GM21717 (cell line): ENCODE measurements around the gene CEP78.
"Not testable (repeated sequence)": the region's sequence is repeated elsewhere in the genome, so short reads cannot be mapped to it uniquely, and the experiment has no call there.

ENCODE experiments used
- ATAC-seq: cut with Tn5 transposase; IDR thresholded peaks from one replicate; pipeline ENCODE4 v1.9.1; 2021; ENCODE audit warnings: mild to moderate bottlenecking, moderate library complexity; ENCODE audit not compliant: unreplicated experiment

CEP78 gene

GRCh38 chr9:78235256-78235761 is 566 bp upstream of the CEP78 start:
- ATAC-seq: no peak

GRCh38 chr9:78236551-78236910 is 656 bp downstream of the CEP78 start:
- ATAC-seq: peak; percentile 26

- no peak for ATAC-seq
Measured at GRCh38 chr9:78238046-78239038, 2.5 kb downstream of the CEP78 start.

- ATAC-seq: no peak
Measured at GRCh38 chr9:78239506-78239905, 3.6 kb downstream of the CEP78 start.

- ATAC-seq: no peak
Measured at GRCh38 chr9:78242041-78242440, 6.2 kb downstream of the CEP78 start.

- ATAC-seq: no peak
Measured at GRCh38 chr9:78243130-78243529, 7.3 kb downstream of the CEP78 start.

GRCh38 chr9:78245401-78245800 is 9.5 kb downstream of the CEP78 start:
- ATAC-seq: no peak

GRCh38 chr9:78248635-78249034 is 12.8 kb downstream of the CEP78 start:
- no peak for ATAC-seq

- ATAC-seq: no peak
Measured at GRCh38 chr9:78249542-78249941, 13.7 kb downstream of the CEP78 start.

GRCh38 chr9:78252616-78253015 is 16.7 kb downstream of the CEP78 start:
- ATAC-seq: no peak

GRCh38 chr9:78253285-78253684 is 17.4 kb downstream of the CEP78 start:
- no peak for ATAC-seq

- no peak for ATAC-seq
Measured at GRCh38 chr9:78261403-78262001, 25.6 kb downstream of the CEP78 start.

- ATAC-seq: no peak
Measured at GRCh38 chr9:78262655-78263054, 26.8 kb downstream of the CEP78 start.

GRCh38 chr9:78267889-78268288 is 32.0 kb downstream of the CEP78 start:
- no peak for ATAC-seq

GRCh38 chr9:78269784-78270183 is 33.9 kb downstream of the CEP78 start:
- ATAC-seq: no peak

- no peak for ATAC-seq
Measured at GRCh38 chr9:78272307-78272706, 36.4 kb downstream of the CEP78 start.

GRCh38 chr9:78273761-78274160 is 37.9 kb downstream of the CEP78 start:
- no peak for ATAC-seq

GRCh38 chr9:78278177-78278777 is 42.4 kb downstream of the CEP78 start:
- ATAC-seq: no peak

- ATAC-seq: no peak
Measured at GRCh38 chr9:78278801-78279200, 42.9 kb downstream of the CEP78 start.

GRCh38 chr9:78280982-78281668 is 45.2 kb downstream of the CEP78 start:
- ATAC-seq: no peak

- ATAC-seq: not testable (repeated sequence)
Measured at GRCh38 chr9:78284181-78284580, 48.3 kb downstream of the CEP78 start.
